BLaER1 (cell line): Measurements from ENCODE around the gene VPS41.

Source experiments
- H3K27ac ChIP-seq: shearing (Covaris generic); formaldehyde crosslinking; 2 replicates; pipeline ENCODE4 v1.8.1; 2022
- H3K27me3 ChIP-seq: shearing (Covaris generic); formaldehyde crosslinking; 2 replicates; pipeline ENCODE4 v1.8.1; 2022
- H3K36me3 ChIP-seq: shearing (Covaris generic); formaldehyde crosslinking; 2 replicates; pipeline ENCODE4 v1.8.1; 2022
- H3K4me1 ChIP-seq: shearing (Covaris generic); formaldehyde crosslinking; 2 replicates; pipeline ENCODE4 v1.8.1; 2022
- H3K4me2 ChIP-seq: shearing (Covaris generic); formaldehyde crosslinking; 2 replicates; pipeline ENCODE4 v1.8.1; 2022
- H3K4me3 ChIP-seq: shearing (Covaris generic); formaldehyde crosslinking; 2 replicates; pipeline ENCODE4 v1.8.1; 2022
- H3K9ac ChIP-seq: shearing (Covaris generic); formaldehyde crosslinking; 2 replicates; pipeline ENCODE4 v1.8.1; 2022
- H3K9me3 ChIP-seq: shearing (Covaris generic); formaldehyde crosslinking; 2 replicates; pipeline ENCODE4 v1.8.1; 2022
- H4K20me1 ChIP-seq: shearing (Covaris generic); formaldehyde crosslinking; 2 replicates; pipeline ENCODE4 v1.8.1; 2022
- Cebpa-rat ChIP-seq: shearing (Covaris generic); IDR thresholded peaks from 2 replicates; pipeline ENCODE4 v1.8.1; 2022

The VPS41 gene

DNA sequence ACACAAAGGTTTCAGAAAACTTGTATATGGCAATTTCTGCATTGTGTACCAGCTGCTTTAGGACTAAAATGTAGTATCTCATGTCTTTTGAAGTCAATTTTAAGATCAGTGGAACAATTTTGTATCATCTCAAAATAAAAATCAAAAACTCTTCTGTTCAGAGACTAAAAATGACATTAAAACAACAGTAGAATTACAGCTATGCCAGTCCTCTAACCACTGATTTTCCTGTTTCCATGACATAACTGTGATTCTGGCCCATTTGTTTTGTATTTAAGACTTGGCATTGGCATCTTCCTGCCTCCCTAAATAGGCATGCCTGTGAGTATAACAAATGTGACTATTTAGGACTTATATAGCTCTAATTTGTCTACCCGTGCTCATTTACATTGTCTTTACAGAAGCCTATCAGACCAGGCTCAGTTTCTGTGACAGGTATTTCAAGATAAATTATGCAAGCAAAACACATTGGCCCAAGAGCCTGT lies 29.1 kb upstream of the VPS41 start:
- H3K4me1 ChIP-seq, result peaks cover 51% of the 10 kb centered on the region
- no peak overlapping the region for H3K9ac ChIP-seq
- TF ChIP-seq Cebpa-rat, result no peak
- no peaks in the 10 kb centered on the region for H4K20me1 ChIP-seq
- no peaks in the 10 kb centered on the region for H3K9me3 ChIP-seq
- peak overlapping the region; percentile 65 for H3K4me2 ChIP-seq
- no peaks in the 10 kb centered on the region for H3K36me3 ChIP-seq
- H3K4me3 ChIP-seq, result no peak overlapping the region
- H3K27ac ChIP-seq, result peak overlapping the region; percentile 54; the same call in 1 of the 2 replicates
- H3K27me3 ChIP-seq, result no peaks in the 10 kb centered on the region

DNA sequence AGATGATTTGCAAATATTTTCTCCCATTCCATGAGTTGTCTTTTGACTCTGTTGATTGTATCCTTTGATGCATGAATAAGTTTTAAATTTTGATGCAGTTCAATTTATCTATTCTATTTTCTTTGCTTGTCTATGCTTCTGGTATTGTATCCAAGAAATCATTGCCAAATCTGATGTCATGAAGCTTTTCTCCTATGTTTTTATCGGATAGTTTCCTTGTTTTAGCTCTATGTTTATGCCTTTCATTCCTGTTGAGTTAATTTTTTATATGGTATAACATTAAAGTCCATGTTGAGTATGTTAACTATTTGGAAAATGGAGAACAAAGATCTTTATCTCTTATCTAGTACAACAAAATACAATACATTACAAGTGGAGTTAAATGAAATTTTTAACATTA lies 27.6 kb upstream of the VPS41 start:
- no peaks in the 10 kb centered on the region for H3K9me3 ChIP-seq
- no peak for TF ChIP-seq Cebpa-rat
- no peaks in the 10 kb centered on the region for H3K36me3 ChIP-seq
- H3K4me2 ChIP-seq, result no peak overlapping the region
- H3K27me3 ChIP-seq, result no peaks in the 10 kb centered on the region
- H4K20me1 ChIP-seq, result no peaks in the 10 kb centered on the region
- peaks cover 37% of the 10 kb centered on the region for H3K4me1 ChIP-seq
- no peak overlapping the region for H3K9ac ChIP-seq
- H3K4me3 ChIP-seq, result no peak overlapping the region
- no peak overlapping the region for H3K27ac ChIP-seq

GRCh38 chr7:38934536-38934935 lies 25.5 kb upstream of the VPS41 start:
- peaks cover 33% of the 10 kb centered on the region for H3K4me1 ChIP-seq
- no peaks in the 10 kb centered on the region for H3K36me3 ChIP-seq
- no peak overlapping the region for H3K4me3 ChIP-seq
- H3K27me3 ChIP-seq, result no peaks in the 10 kb centered on the region
- H3K4me2 ChIP-seq, result 0 out of 2 replicates have a peak overlapping the region, but pooled peaks have one; percentile 0
- no peaks in the 10 kb centered on the region for H4K20me1 ChIP-seq
- no peak for TF ChIP-seq Cebpa-rat
- H3K27ac ChIP-seq, result no peak overlapping the region
- H3K9ac ChIP-seq, result no peak overlapping the region
- H3K9me3 ChIP-seq, result no peaks in the 10 kb centered on the region

GRCh38 chr7:38934051-38934450 lies 25.1 kb upstream of the VPS41 start:
- Histone ChIP-seq H3K4me3 (no peak overlapping the region), H3K27ac (no peak overlapping the region), H3K4me1 (peaks cover 28% of the 10 kb centered on the region), H3K9me3 (no peaks in the 10 kb centered on the region), H3K36me3 (no peaks in the 10 kb centered on the region), H3K9ac (no peak overlapping the region), H4K20me1 (no peaks in the 10 kb centered on the region), H3K27me3 (no peaks in the 10 kb centered on the region), H3K4me2 (0 out of 2 replicates have a peak overlapping the region, but pooled peaks have one; percentile 0)
- no peak for TF ChIP-seq Cebpa-rat

- H3K4me2 ChIP-seq, result no peak overlapping the region
- H4K20me1 ChIP-seq, result no peaks in the 10 kb centered on the region
- no peak overlapping the region for H3K9ac ChIP-seq
- H3K27ac ChIP-seq, result no peak overlapping the region
- no peaks in the 10 kb centered on the region for H3K36me3 ChIP-seq
- H3K4me3 ChIP-seq, result no peak overlapping the region
- no peak for TF ChIP-seq Cebpa-rat
- no peaks in the 10 kb centered on the region for H3K9me3 ChIP-seq
- H3K4me1 ChIP-seq, result peaks cover 14% of the 10 kb centered on the region
- no peaks in the 10 kb centered on the region for H3K27me3 ChIP-seq
These were observed 23.6 kb upstream of the VPS41 start for GRCh38 chr7:38932509-38933168.

- Histone ChIP-seq H3K27ac (no peak overlapping the region), H3K36me3 (no peaks in the 10 kb centered on the region)
- no peak for TF ChIP-seq Cebpa-rat
These were observed 20.6 kb upstream of the VPS41 start for GRCh38 chr7:38929460-38930171.

DNA sequence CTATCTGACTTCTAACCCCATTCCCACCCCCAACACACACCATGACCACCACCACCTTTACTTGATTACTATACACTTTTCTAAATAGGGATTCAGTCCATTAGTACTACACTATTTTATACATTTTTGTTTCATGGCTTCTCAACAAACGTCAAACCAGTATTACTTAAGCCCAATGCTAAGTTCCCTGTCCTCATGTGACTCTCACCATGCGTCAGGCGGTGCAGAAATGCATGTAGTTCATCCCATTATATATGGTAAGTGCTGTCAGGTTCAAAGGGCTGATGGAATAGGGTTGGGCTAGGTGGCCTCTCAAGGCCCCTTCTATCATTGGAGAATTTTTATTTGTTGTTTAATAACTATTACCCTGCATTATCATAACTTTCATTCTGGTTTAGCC lies 19.5 kb upstream of the VPS41 start:
- H4K20me1 ChIP-seq, result no peaks in the 10 kb centered on the region
- H3K9me3 ChIP-seq, result no peaks in the 10 kb centered on the region
- no peaks in the 10 kb centered on the region for H3K27me3 ChIP-seq
- no peaks in the 10 kb centered on the region for H3K4me1 ChIP-seq
- H3K4me3 ChIP-seq, result no peak overlapping the region
- H3K36me3 ChIP-seq, result no peaks in the 10 kb centered on the region
- no peak overlapping the region for H3K27ac ChIP-seq
- H3K9ac ChIP-seq, result no peak overlapping the region
- no peak overlapping the region for H3K4me2 ChIP-seq
- no peak for TF ChIP-seq Cebpa-rat

More at GRCh38 chr7:38929460-38930171, 20.6 kb upstream of the VPS41 start:
- Histone ChIP-seq H3K27me3 (no peaks in the 10 kb centered on the region), H3K4me2 (no peak overlapping the region), H3K9me3 (no peaks in the 10 kb centered on the region), H3K4me1 (peaks cover 7% of the 10 kb centered on the region; the same call in 1 of the 2 replicates), H4K20me1 (no peaks in the 10 kb centered on the region), H3K9ac (no peak overlapping the region), H3K4me3 (no peak overlapping the region)

DNA sequence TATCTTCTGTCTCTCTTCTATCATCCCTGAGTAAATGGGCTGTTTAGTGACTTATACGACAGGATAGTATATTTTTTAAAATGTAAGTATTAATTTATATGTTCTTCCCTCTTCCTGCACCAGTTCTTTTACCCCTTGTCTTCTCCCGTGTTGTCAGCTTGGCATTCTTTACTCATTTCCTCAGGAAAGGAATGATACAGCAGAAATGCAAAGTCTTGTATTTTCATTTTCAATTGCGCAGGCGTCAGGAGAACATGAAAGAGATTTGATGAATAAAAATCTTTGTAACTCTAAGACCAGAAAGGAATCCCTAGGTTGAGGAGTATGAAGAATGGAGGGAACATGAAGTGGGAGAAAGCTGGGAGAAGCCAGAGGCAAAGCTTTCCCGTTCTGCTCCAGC lies 18.8 kb upstream of the VPS41 start:
- Histone ChIP-seq H3K9me3 (no peaks in the 10 kb centered on the region), H3K36me3 (no peaks in the 10 kb centered on the region), H4K20me1 (no peaks in the 10 kb centered on the region), H3K9ac (no peak overlapping the region), H3K27me3 (no peaks in the 10 kb centered on the region), H3K4me1 (no peaks in the 10 kb centered on the region), H3K4me2 (no peak overlapping the region), H3K27ac (no peak overlapping the region), H3K4me3 (no peak overlapping the region)
- no peak for TF ChIP-seq Cebpa-rat

DNA sequence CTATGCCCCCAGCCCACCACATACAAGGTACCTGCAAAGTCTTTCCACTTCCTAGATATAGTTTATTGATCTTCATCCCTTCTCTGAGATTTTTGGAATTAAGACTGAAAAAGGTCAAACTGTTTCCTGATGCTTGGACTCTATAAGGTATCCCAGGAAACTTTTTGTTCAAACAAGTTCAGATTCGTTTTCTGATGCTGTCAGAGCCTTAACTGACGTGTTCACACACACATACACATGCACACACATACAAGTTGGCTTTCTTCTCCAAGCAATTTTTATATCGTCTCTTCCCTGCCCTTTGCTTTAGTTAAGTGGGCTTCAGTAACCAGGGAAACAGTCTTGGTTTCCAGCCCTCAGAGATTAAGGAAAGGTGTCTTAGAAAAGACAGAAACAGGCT lies 11.7 kb upstream of the VPS41 start:
- no peak overlapping the region for H3K9ac ChIP-seq
- TF ChIP-seq Cebpa-rat, result no peak
- no peaks in the 10 kb centered on the region for H4K20me1 ChIP-seq
- H3K27me3 ChIP-seq, result no peaks in the 10 kb centered on the region
- no peaks in the 10 kb centered on the region for H3K4me1 ChIP-seq
- no peaks in the 10 kb centered on the region for H3K36me3 ChIP-seq
- no peak overlapping the region for H3K4me2 ChIP-seq
- no peaks in the 10 kb centered on the region for H3K9me3 ChIP-seq
- no peak overlapping the region for H3K4me3 ChIP-seq
- no peak overlapping the region for H3K27ac ChIP-seq

DNA sequence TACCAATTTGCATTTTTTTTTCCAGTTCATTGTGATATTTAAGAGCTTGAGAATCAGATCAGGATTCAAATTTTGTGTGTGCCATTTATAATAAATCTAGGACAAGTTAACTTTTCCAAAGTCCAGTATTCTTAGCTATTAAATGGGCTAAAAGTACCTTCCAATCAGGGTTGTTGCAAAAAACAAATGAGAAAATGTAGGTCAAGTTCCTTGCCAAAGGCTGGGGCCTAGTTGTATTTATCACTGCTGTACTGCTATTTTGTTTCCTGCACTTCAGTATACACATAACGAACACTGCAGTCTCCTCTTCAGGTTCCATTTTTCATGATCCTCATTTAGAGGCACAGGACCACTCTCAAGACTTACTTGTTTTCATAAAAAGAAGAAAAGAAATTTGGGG lies 7.4 kb upstream of the VPS41 start:
- no peak overlapping the region for H3K4me2 ChIP-seq
- no peaks in the 10 kb centered on the region for H3K4me1 ChIP-seq
- H3K4me3 ChIP-seq, result no peak overlapping the region
- no peaks in the 10 kb centered on the region for H3K36me3 ChIP-seq
- no peaks in the 10 kb centered on the region for H3K9me3 ChIP-seq
- TF ChIP-seq Cebpa-rat, result no peak
- no peak overlapping the region for H3K27ac ChIP-seq
- H4K20me1 ChIP-seq, result no peaks in the 10 kb centered on the region
- H3K9ac ChIP-seq, result no peak overlapping the region
- H3K27me3 ChIP-seq, result no peaks in the 10 kb centered on the region
